HG02759 (cell line): ENCODE results near the gene TMEM150C.

Experiments
- ATAC-seq: cut with Tn5 transposase; IDR thresholded peaks from one replicate; pipeline ENCODE4 v1.9.1; 2021; ENCODE audit warnings: mild to moderate bottlenecking, moderate library complexity; ENCODE audit not compliant: unreplicated experiment

The TMEM150C gene

GRCh38 chr4:82561786-82562563 is at the start of gene TMEM150C:
Gene TMEM150C (minus strand): TSS chr4:82561988. CDS start chr4:82504657, 57,331 bp downstream.
- ATAC-seq: no peak

- no peak for ATAC-seq
Measured at GRCh38 chr4:82611527-82611926, 49.7 kb upstream of the TMEM150C start.

- ATAC-seq: no peak
Measured at GRCh38 chr4:82610041-82610440, 48.3 kb upstream of the TMEM150C start.

- ATAC-seq: no peak
Measured at GRCh38 chr4:82606622-82607021, 44.8 kb upstream of the TMEM150C start.

- ATAC-seq: no peak
Measured at GRCh38 chr4:82604522-82604921, 42.7 kb upstream of the TMEM150C start.

GRCh38 chr4:82601242-82602015 is 39.6 kb upstream of the TMEM150C start:
- ATAC-seq: no peak

- no peak for ATAC-seq
Measured at GRCh38 chr4:82599336-82599735, 37.5 kb upstream of the TMEM150C start.

GRCh38 chr4:82594456-82594855 is 32.7 kb upstream of the TMEM150C start:
- ATAC-seq: no peak

GRCh38 chr4:82593411-82593810 is 31.6 kb upstream of the TMEM150C start:
- ATAC-seq: no peak

- no peak for ATAC-seq
Measured at GRCh38 chr4:82592639-82593038, 30.9 kb upstream of the TMEM150C start.

- ATAC-seq: no peak
Measured at GRCh38 chr4:82591592-82591991, 29.8 kb upstream of the TMEM150C start.

GRCh38 chr4:82589756-82590155 is 28.0 kb upstream of the TMEM150C start:
- ATAC-seq: no peak

- no peak for ATAC-seq
Measured at GRCh38 chr4:82588771-82589270, 27.0 kb upstream of the TMEM150C start.

GRCh38 chr4:82587826-82588540 is 26.2 kb upstream of the TMEM150C start:
- ATAC-seq: no peak

- no peak for ATAC-seq
Measured at GRCh38 chr4:82585690-82586435, 24.1 kb upstream of the TMEM150C start.

GRCh38 chr4:82584931-82585330 is 23.1 kb upstream of the TMEM150C start:
- no peak for ATAC-seq

GRCh38 chr4:82583897-82584587 is 22.3 kb upstream of the TMEM150C start:
- no peak for ATAC-seq

- no peak for ATAC-seq
Measured at GRCh38 chr4:82579932-82580331, 18.1 kb upstream of the TMEM150C start.

- no peak for ATAC-seq
Measured at GRCh38 chr4:82578935-82579334, 17.1 kb upstream of the TMEM150C start.

- no peak for ATAC-seq
Measured at GRCh38 chr4:82577451-82577850, 15.7 kb upstream of the TMEM150C start.
